Kidney epithelial cell (primary cell): ENCODE data around the gene NME8. TPM values are rescaled to one million over a fixed set of nuclear protein-coding genes. Genes with fewer than 3 reads are reported as not detected.

Source experiments
- DNase-seq: peaks from one replicate; pipeline ENCODE4 v3.0.0-alpha.2; 2010; ENCODE audit warnings: low read depth
- H3K27me3 ChIP-seq: 2 replicates; pipeline ENCODE4 v1.6.0; 2011; ENCODE audit warnings: low read length; ENCODE audit not compliant: control insufficient read depth, insufficient read depth
- H3K36me3 ChIP-seq: 2 replicates; pipeline ENCODE4 v1.5.1; 2011; ENCODE audit warnings: low read length; ENCODE audit not compliant: control insufficient read depth, insufficient read depth
- H3K4me3 ChIP-seq: 2 replicates; pipeline ENCODE4 v1.5.1; 2011; ENCODE audit warnings: low read depth, mild to moderate bottlenecking, control low read depth, low read length
- total RNA-seq: library from RNA; depleted of rRNA; stranded (reverse); fragments of >200 nt; gene quantifications from 2 replicates; pipeline ENCODE4 v1.2.3, GENCODE V29; 2015
- TF ChIP-seq, protein P1 (sequence below): IDR thresholded peaks from 2 replicates; pipeline ENCODE4 v1.5.1; 2011; ENCODE audit warnings: mild to moderate bottlenecking, moderate library complexity, low read length, control low read depth, inconsistent platforms; ENCODE audit not compliant: insufficient read depth, poor library complexity, severe bottlenecking

NME8 gene
- total RNA-seq, 1 donor from 2014 or later = not detected

DNA sequence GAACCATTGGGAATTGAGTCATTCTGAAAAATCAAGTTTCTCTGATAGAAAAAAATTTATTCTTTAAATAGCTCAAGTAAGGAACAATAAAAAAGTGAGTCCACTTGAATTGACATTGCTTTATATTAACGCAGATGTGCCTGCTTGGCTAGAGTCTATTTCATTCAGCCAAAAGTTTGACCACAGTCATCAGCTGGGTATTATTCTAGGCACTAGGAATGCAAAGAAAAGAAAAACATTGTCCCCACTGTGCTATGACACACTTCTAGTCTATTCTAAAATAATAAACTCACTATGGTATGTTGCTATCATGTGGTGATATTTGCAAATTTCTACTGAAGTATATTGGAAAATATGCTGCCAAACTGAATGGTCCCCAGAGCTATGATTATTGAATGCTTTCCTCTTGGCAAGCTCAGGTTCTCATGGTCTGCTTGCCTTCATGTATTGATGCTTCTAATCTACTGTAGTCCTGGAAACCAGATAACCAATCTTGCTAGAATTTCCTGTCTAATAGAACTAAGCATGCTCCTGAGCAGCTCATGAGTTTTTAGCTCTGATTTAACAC, 59.9 kb downstream of the NME8 start:
- Histone ChIP-seq H3K36me3 (no peaks in the 10 kb centered on the region), H3K27me3 (no peaks in the 10 kb centered on the region), H3K4me3 (no peak overlapping the region)
- DNase-seq = no peak
- TF ChIP-seq, protein P1, sequence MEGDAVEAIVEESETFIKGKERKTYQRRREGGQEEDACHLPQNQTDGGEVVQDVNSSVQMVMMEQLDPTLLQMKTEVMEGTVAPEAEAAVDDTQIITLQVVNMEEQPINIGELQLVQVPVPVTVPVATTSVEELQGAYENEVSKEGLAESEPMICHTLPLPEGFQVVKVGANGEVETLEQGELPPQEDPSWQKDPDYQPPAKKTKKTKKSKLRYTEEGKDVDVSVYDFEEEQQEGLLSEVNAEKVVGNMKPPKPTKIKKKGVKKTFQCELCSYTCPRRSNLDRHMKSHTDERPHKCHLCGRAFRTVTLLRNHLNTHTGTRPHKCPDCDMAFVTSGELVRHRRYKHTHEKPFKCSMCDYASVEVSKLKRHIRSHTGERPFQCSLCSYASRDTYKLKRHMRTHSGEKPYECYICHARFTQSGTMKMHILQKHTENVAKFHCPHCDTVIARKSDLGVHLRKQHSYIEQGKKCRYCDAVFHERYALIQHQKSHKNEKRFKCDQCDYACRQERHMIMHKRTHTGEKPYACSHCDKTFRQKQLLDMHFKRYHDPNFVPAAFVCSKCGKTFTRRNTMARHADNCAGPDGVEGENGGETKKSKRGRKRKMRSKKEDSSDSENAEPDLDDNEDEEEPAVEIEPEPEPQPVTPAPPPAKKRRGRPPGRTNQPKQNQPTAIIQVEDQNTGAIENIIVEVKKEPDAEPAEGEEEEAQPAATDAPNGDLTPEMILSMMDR = no peak

DNA sequence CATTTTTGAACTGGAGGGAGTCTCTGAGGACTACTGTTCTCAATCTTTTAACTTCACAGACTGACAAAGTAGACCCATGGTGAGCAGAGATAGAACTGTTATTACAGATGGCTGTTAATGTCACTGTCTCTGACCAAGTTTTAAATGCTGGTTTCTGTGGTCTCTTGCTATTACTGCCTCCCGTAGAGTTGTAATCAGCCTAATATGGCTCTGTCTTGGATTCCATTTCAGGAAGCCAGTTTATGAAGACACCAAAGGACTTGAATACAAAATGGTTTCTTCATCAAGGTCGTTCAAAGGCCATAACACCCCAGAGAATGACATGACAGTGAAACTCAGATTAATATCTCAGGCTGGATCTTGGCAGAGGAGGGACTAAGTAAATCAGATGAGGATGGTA, 64.4 kb downstream of the NME8 start:
- Histone ChIP-seq H3K36me3 (no peaks in the 10 kb centered on the region), H3K27me3 (peaks cover 7% of the 10 kb centered on the region), H3K4me3 (no peak overlapping the region)
- no peak for DNase-seq
- TF ChIP-seq, protein P1 = no peak

DNA sequence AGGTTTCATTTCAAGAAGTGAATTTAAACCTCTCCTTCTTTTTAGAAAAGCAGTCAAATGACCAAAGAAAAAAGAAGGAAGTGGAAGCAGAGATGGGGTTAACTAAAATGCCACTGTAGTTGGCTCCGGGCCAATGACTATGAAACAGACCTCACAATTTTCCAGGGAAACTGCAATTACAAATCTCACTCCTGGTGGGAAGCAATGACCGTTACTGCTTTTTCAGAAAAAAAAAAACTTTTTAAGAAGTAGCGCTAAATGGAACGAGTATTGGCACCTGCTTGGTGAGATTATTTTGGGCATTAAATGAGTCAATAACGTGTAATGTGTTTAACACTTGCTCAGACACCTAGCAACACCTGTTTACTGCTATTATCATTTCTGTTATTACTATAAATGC, 67.0 kb downstream of the NME8 start:
- Histone ChIP-seq H3K36me3 (no peaks in the 10 kb centered on the region), H3K4me3 (no peak overlapping the region), H3K27me3 (peaks cover 7% of the 10 kb centered on the region)
- no peak for DNase-seq
- TF ChIP-seq, protein P1 = no peak

DNA sequence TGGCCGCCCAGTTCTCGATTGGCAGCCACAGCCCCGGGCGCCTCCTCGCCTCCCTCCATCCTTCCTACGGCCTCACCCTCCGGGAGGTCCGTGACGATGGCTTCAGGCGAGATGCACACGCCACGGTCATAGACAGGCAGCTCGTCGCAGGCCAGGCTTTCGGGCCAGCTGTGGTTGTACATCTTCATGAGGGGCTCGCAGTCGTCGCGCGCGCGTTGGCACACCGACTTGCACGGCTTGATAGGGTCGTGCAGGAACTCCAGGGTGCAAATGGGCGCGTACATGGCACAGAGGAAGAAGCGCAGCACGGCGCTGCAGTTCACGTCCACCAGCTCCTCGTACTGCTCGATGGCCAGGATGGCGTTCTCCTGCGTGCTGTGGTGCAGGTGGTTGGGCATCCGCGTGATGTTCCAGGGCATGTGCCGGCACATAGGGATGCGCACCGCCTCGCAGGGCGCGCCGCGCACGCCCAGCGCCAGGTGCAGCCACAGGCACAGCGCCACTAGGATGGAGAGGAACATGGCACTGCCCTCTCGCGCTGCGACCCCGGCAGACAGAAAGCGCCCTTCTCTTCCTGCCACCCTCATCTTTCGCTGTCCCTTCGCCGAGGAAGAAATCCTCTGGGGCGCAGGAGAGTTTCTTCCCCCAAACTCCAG, 67.7 kb downstream of the NME8 start:
- DNase-seq = no peak
- no peaks in the 10 kb centered on the region for H3K36me3 ChIP-seq
- H3K4me3 ChIP-seq = peak overlapping the region; percentile 45
- H3K27me3 ChIP-seq = peaks cover 7% of the 10 kb centered on the region
- TF ChIP-seq, protein P1 = no peak

DNA sequence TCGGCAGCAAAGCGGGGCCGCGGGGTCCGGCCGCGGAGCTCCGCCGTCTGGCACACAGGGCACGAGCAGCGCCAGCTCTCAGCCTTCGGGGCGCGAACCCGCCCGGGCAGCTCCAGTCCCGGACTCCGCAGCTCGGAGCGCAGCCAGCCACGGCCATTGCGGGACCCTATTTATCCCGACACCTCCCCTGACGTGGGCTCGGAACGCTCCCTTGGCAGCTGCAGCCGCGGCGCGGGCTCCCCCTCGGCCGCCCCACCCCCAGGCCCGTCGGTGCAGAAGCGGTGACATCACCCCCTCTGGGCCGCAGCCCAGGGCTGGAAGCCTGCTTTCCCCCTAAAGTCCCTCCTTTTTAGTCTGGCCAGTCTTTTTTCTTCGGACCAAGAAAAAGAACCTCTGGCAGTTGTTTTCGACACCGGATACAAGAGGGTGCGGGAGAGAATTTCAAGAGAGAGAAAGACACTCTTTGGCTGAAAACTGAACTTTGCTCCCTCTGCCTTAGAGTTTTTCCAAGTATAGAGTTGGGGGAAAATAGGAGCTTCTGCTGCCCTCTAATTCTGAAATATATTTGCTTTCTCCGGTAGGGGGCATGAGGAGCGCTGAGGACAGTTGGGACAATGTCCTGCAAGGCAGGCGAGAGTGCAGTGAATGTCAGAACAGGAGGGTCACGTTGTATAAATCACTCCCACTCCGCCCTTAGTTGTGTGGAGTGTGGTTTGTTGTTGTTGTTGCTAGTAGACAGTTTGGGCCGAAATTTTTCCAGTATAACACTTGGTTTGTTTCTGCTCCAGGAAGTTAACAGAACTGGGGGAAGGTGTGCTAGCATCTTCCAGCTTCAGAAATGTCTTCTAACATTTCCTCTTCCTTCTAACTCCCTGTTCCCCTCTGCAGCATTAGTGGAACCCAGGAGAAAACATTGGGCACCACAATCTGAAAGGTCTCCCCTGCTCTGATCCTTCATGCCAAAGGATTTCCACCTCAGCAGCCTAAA, 68.6 kb downstream of the NME8 start, which contains the start of gene SFRP4:
TSS of gene SFRP4 (minus strand) at position 145 of the 988 bp plus-strand sequence. CDS start 280 bp downstream, outside the sequence.
- Histone ChIP-seq H3K27me3 (peaks cover 7% of the 10 kb centered on the region), H3K4me3 (peak within 1 kb of the TSS; percentile 45), H3K36me3 (no peaks in the 10 kb centered on the region)
- no peak for DNase-seq
- TF ChIP-seq, protein P1 = peak; percentile 76
